K562 (cell line): ENCODE results near the gene OSTF1. TPM values are rescaled to one million over a fixed set of nuclear protein-coding genes. Genes with fewer than 3 reads are reported as not detected.

Source experiments
- ATAC-seq: fragments of 200-7000 bp; cut with Tn5 transposase; 3 replicates; pipeline ENCODE4 v1.9.1; 2020; ENCODE audit warnings: moderate library complexity
- BruUV-seq: library from RNA; stranded (reverse); fragments of 400-500 nt; replicated peaks from 2 replicates; lab custom pipeline; 2021; lab: Mats Ljungman, UMichigan
- CTCF ChIA-PET: fragments of 300-600 bp; formaldehyde crosslinking; extraction: SDS; loops from one replicate; lab custom pipeline; 2021; ENCODE audit warnings: low intra/inter-chr PET ratio; lab: Yijun Ruan, JAX
- POLR2A ChIA-PET: fragments of 300-600, 350-650 bp; sonication (Branson Sonifier 250); formaldehyde crosslinking; extraction: SDS; loops from one replicate; lab custom pipeline; 2021; ENCODE audit warnings: antibody characterized with exemption, inconsistent platforms; lab: Yijun Ruan, JAX
- DNase-seq, 4 experiments: peaks; one replicate each; pipeline versions ENCODE4 v3.0.0 to v3.0.0-alpha.2; 2011 to 2018; ENCODE audit warnings: low spot score in 3 of 4, mixed read lengths in 3 of 4; ENCODE audit errors: extremely low read depth in 1 of 4
- FAIRE-seq: peaks from 2 replicates; lab custom pipeline; 2011; peaks lifted over from hg19 to GRCh38; lab: Jason Lieb, UNC
- H2AFZ ChIP-seq: 2 replicates; pipeline ENCODE4 v1.6.0; 2011; ENCODE audit warnings: low read depth, low read length, control low read depth, inconsistent platforms
- H3K27ac ChIP-seq: fragments of 200-600 bp; 3 replicates; pipeline ENCODE4 v1.8.0; 2011; ENCODE audit warnings: low read depth, mild to moderate bottlenecking, control low read depth, inconsistent platforms, low read length, moderate library complexity, mixed read lengths; ENCODE audit errors: extremely low read depth
- H3K27me3 ChIP-seq, 2 experiments: fragments of 300-600 bp in 1 of 2; 2 replicates in 1 of 2; 3 replicates in 1 of 2; pipeline versions ENCODE4 v1.6.0 to v1.8.0; 2011; ENCODE audit warnings: inconsistent platforms in 2 of 2, low read length in 2 of 2, mild to moderate bottlenecking in 1 of 2, mixed read lengths in 1 of 2, moderate library complexity in 1 of 2; ENCODE audit not compliant: control insufficient read depth in 2 of 2, insufficient read depth in 2 of 2
- H3K36me3 ChIP-seq: fragments of 300-600 bp; 3 replicates; pipeline ENCODE4 v1.8.0; 2011; ENCODE audit warnings: mild to moderate bottlenecking, low read length, inconsistent platforms; ENCODE audit not compliant: control insufficient read depth, insufficient read depth
- H3K4me1 ChIP-seq, 2 experiments: fragments of 200-600 bp in 1 of 2; replicated peaks in 1 of 2; 2 replicates in 1 of 2; 3 replicates in 1 of 2; pipeline versions ENCODE4 v1.5.1 to v1.8.0; 2011; ENCODE audit warnings: inconsistent platforms in 2 of 2, low read length in 2 of 2, mild to moderate bottlenecking in 1 of 2, mixed read lengths in 1 of 2, moderate library complexity in 1 of 2; ENCODE audit not compliant: control insufficient read depth in 2 of 2, insufficient read depth in 2 of 2
- H3K4me2 ChIP-seq: 2 replicates; pipeline ENCODE4 v1.6.1; 2011; ENCODE audit warnings: low read length, control low read depth, inconsistent platforms, mixed read lengths; ENCODE audit not compliant: insufficient read depth
- H3K4me3 ChIP-seq: fragments of 200-600 bp; sonication (generic), shearing (Covaris generic); 2 replicates; pipeline ENCODE4 v1.5.1; 2016; ENCODE audit warnings: control low read depth, inconsistent platforms
- H3K79me2 ChIP-seq: fragments of 200-600 bp; 3 replicates; pipeline ENCODE4 v1.8.0; 2011; ENCODE audit warnings: low read length, inconsistent platforms; ENCODE audit not compliant: control insufficient read depth, insufficient read depth
- H3K9ac ChIP-seq, 2 experiments: 2 replicates each; pipeline versions ENCODE4 v1.6.0 to v1.6.1; 2011; ENCODE audit warnings: low read depth in 2 of 2, low read length in 2 of 2, control low read depth in 1 of 2, inconsistent platforms in 1 of 2, mild to moderate bottlenecking in 1 of 2, mixed read lengths in 1 of 2; ENCODE audit not compliant: insufficient read depth in 1 of 2
- H3K9me1 ChIP-seq: one replicate; pipeline ENCODE4 v1.6.0; 2011; ENCODE audit warnings: inconsistent platforms, mild to moderate bottlenecking, low read length, moderate library complexity; ENCODE audit not compliant: control insufficient read depth, insufficient read depth
- H3K9me3 ChIP-seq: replicated peaks from 2 replicates; pipeline ENCODE4 v1.5.1; 2011; ENCODE audit warnings: low read depth, low read length, inconsistent platforms; ENCODE audit not compliant: control insufficient read depth, insufficient read depth
- H4K20me1 ChIP-seq: replicated peaks from 2 replicates; pipeline ENCODE4 v1.6.1; 2011; ENCODE audit warnings: low read length, inconsistent platforms, mixed read lengths; ENCODE audit not compliant: control insufficient read depth, insufficient read depth
- CTCF ChIP-seq, 3 experiments: IDR thresholded peaks in 2 of 3; conservative IDR thresholded peaks in 1 of 3; 2 replicates each; pipeline ENCODE4 v1.5.1; 2011 to 2012; ENCODE audit warnings: low read length in 3 of 3, mild to moderate bottlenecking in 3 of 3, control low read depth in 2 of 3, improper control_type of control experiment in 1 of 3, inconsistent platforms in 1 of 3, low read depth in 1 of 3, mixed read lengths in 1 of 3, moderate library complexity in 1 of 3; ENCODE audit not compliant: insufficient read depth in 2 of 3
- CXXC5 ChIP-seq: fragments of 250-450 bp; sonication (Bioruptor Pico); IDR thresholded peaks from 2 replicates; pipeline ENCODE4 v1.8.0; 2022; ENCODE audit warnings: inconsistent platforms, mild to moderate bottlenecking, moderate library complexity
- ETV1 ChIP-seq: fragments of 450-650 bp; conservative IDR thresholded peaks from 2 replicates; pipeline ENCODE4 v1.6.1; 2016; ENCODE audit warnings: missing genetic modification characterization, control low read depth, low read depth, missing compliant biosample characterization
- FOXP4 ChIP-seq: sonication (generic); formaldehyde crosslinking; IDR thresholded peaks from 2 replicates; pipeline ENCODE4 v1.8.0; 2022; ENCODE audit warnings: mild to moderate bottlenecking, missing genetic modification reagents, borderline replicate concordance
- NR3C1 ChIP-seq: sonication (generic); formaldehyde crosslinking; IDR thresholded peaks from 2 replicates; pipeline ENCODE4 v1.8.1; 2022; ENCODE audit warnings: missing genetic modification reagents
- POLR2B ChIP-seq: fragments of 450-650 bp; IDR thresholded peaks from 2 replicates; pipeline ENCODE4 v1.6.1; 2018; ENCODE audit warnings: low read depth; ENCODE audit not compliant: partially characterized antibody
- PURB ChIP-seq: sonication (generic); formaldehyde crosslinking; IDR thresholded peaks from 2 replicates; pipeline ENCODE4 v1.9.0; 2021; ENCODE audit warnings: low read depth, mild to moderate bottlenecking, missing genetic modification reagents
- U2AF2 ChIP-seq: fragments of 200-400 bp; formaldehyde crosslinking; optimal IDR thresholded peaks from 2 replicates; pipeline ENCODE3; 2017; ENCODE audit warnings: low read depth, mild to moderate bottlenecking, low read length
- ZC3H4 ChIP-seq: sonication (generic); formaldehyde crosslinking; IDR thresholded peaks from 2 replicates; pipeline ENCODE4 v1.9.0; 2021; ENCODE audit warnings: missing genetic modification reagents, borderline replicate concordance
- ZNF134 ChIP-seq: fragments of 250-450 bp; sonication (Bioruptor Pico); conservative IDR thresholded peaks from 2 replicates; pipeline ENCODE4 v1.4.0; 2020
- ZNF764 ChIP-seq: fragments of 250-450 bp; sonication (Bioruptor Pico); IDR thresholded peaks from 2 replicates; pipeline ENCODE4 v1.4.0; 2020; ENCODE audit warnings: low read depth, mild to moderate bottlenecking, moderate library complexity
- WGBS: fragments of 100-300 bp; shearing (Covaris generic); methylation state at CpG from one replicate; pipeline ENCODE4 v1.1.6; 2016; ENCODE audit warnings: low coverage, mixed read lengths; ENCODE audit not compliant: insufficient coverage; ENCODE audit errors: missing lambda C conversion rate; 5-methylcytosine and 5-hydroxymethylcytosine counted together
- in situ Hi-C: fragments of 300-500 bp; cut with MboI; formaldehyde crosslinking; loops from 4 replicates; pipeline ENCODE4 v1.15.0; 2018; ENCODE audit warnings: inconsistent platforms, mixed read lengths
- intact Hi-C: fragments of 100-400 bp; cut with micrococcal nuclease; formaldehyde crosslinking; loops from 2 replicates; pipeline ENCODE4 v1.14.2; 2022
- polyA plus RNA-seq, 8 experiments: library from polyadenylated mRNA; depleted of rRNA in 4 of 8; stranded (reverse) in 5 of 8; unstranded in 3 of 8; fragments of >200 nt; fragmentation: Nextera tagmentation in 2 of 8; fragmentation: Illumina TruSeq in 1 of 8; extraction: Ambion mirVana in 2 of 8; extraction: Trizol in 1 of 8; gene quantifications; 2 replicates each; pipeline versions ENCODE4 v1.2.1 to v1.2.3, GENCODE V29; 2011 to 2014; ENCODE audit warnings: inconsistent platforms in 1 of 8, missing spikeins in 1 of 8
- total RNA-seq, 7 experiments: library from RNA; depleted of rRNA in 6 of 7; stranded (reverse); fragments of >200 nt in 6 of 7; fragmentation: Illumina TruSeq in 2 of 7; extraction: Trizol in 2 of 7; gene quantifications; 2 replicates each; pipeline versions ENCODE4 v1.2.1 to v1.2.3, GENCODE V29; 2011 to 2021; ENCODE audit warnings: low replicate concordance in 1 of 7

OSTF1 gene
- total and polyA plus RNA-seq, 9 of the 15 experiments (the other 6 are each of a cell fraction or from before 2014, with no cell fraction given), result 15.0 to 37.3 (median 23.0) TPM

- TF ChIP-seq CTCF (IDR thresholded peaks at IDR 0.05 in 2 of 3, conservative IDR thresholded peaks at IDR 0.05 in 1 of 3; ENCODE audit: insufficient read depth in 2 of 3, low read depth in 1 of 3, low read length in 3 of 3) (no peak), U2AF2 (no peak), ETV1 (tag) (no peak), NR3C1 (CRISPR knock-in tag) (no peak), PURB (CRISPR knock-in tag) (no peak), CXXC5 (no peak)
Measured at GRCh38 chr9:75138260-75139040, 50.1 kb downstream of the OSTF1 start (continued).

DNA sequence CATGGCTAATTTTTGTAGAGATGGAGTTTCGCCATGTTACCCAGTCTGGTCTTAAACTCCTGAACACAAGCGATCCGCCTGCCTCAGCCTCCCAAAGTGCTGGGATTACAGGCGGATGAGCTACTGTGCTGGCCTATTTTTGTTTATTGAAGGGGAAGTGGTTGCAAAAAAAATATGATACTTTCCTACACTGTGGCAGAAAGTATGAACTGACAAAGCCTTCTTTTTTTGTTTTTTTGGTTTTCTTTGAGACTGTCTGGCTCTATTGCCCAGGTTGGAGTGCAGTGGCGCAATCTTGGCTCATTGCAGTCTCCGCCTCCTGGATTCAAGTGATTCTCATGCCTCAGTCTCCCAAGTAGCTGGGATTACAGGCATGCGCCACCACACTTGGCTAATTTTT is 50.9 kb downstream of the OSTF1 start:
- no peak overlapping the region for H3K4me3 ChIP-seq
- WGBS, result 76% methylated on average over 4 of the region's 7 CpGs
- no peak overlapping the region for H2AFZ ChIP-seq
- CTCF ChIA-PET, result no interaction called here
- DNase-seq (no peak), FAIRE-seq (no peak), ATAC-seq (no peak)
- no peaks in the 10 kb centered on the region for H3K4me1 ChIP-seq
- POLR2A ChIA-PET, result no interaction called here
- TF ChIP-seq POLR2B, result no peak
- TF ChIP-seq ZNF764 (CRISPR knock-in tag), result no peak
- TF ChIP-seq FOXP4, result no peak
- no peak for TF ChIP-seq ZC3H4 (CRISPR knock-in tag)
- TF ChIP-seq ZNF134 (CRISPR knock-in tag), result no peak
- no peaks in the 10 kb centered on the region for H3K9me3 ChIP-seq
- no peak overlapping the region for H3K27ac ChIP-seq
- peaks cover 5% of the 10 kb centered on the region; the same call in 1 of the 3 replicates for H3K36me3 ChIP-seq
- in situ Hi-C loops (no loop called here), intact Hi-C loops (no loop called here)
- H3K27me3 ChIP-seq, result no peaks in the 10 kb centered on the region
- H4K20me1 ChIP-seq, result no peaks in the 10 kb centered on the region
- H3K79me2 ChIP-seq, result no peaks in the 10 kb centered on the region
- no TSS peak for BruUV-seq
- H3K9ac ChIP-seq, result no peak overlapping the region
- no peak overlapping the region for H3K4me2 ChIP-seq
- H3K9me1 ChIP-seq, result no peaks in the 10 kb centered on the region
